Testis (tissue), 3 donors: ENCODE measurements around the gene GREB1L. TPM values are rescaled to one million over a fixed set of nuclear protein-coding genes. Genes with fewer than 3 reads are reported as not detected.
A peak's percentile ranks its signal among the peaks of the same experiment; 100 is the strongest.
"Not testable (repeated sequence)": the region's sequence is repeated elsewhere in the genome, so short reads cannot be mapped to it uniquely, and the experiment has no call there.

ENCODE experiments used
- DNase-seq: peaks from one replicate; pipeline ENCODE4 v3.0.0-alpha.2; 2019
- H3K27ac ChIP-seq, 2 donors: fragments of 200-600 bp; sonication (generic); one replicate each; pipeline ENCODE4 v1.5.1; 2019
- H3K27me3 ChIP-seq: fragments of 200-600 bp; sonication (generic); one replicate; pipeline ENCODE4 v1.5.1; 2019
- H3K36me3 ChIP-seq: fragments of 200-600 bp; sonication (generic); one replicate; pipeline ENCODE4 v1.5.1; 2017; ENCODE audit warnings: low read depth; ENCODE audit errors: missing control alignments
- H3K4me1 ChIP-seq: fragments of 200-600 bp; sonication (generic); one replicate; pipeline ENCODE4 v1.5.1; 2019
- H3K4me3 ChIP-seq, 2 donors: fragments of 200-600 bp; sonication (generic); one replicate each; pipeline ENCODE4 v1.5.1; 2017 to 2019
- H3K9me3 ChIP-seq: fragments of 200-600 bp; sonication (generic); one replicate; pipeline ENCODE4 v1.5.1; 2017
- POLR2A ChIP-seq: fragments of 450-650 bp; IDR thresholded peaks from one replicate; pipeline ENCODE4 v1.6.1; 2017; ENCODE audit warnings: antibody characterized with exemption, mild to moderate bottlenecking, moderate library complexity
- WGBS, 2 donors: methylation state at CpG; one replicate each; pipeline ENCODE4 v1.1.5; 2018; 5-methylcytosine and 5-hydroxymethylcytosine counted together
- intact Hi-C: fragments of 100-400 bp; cut with DNase I; formaldehyde crosslinking; loops from one replicate; pipeline ENCODE4 v1.15.1; 2023; ENCODE audit warnings: low total_unique reads
- polyA plus RNA-seq: library from polyadenylated mRNA; stranded (reverse); fragments of 350-450 nt; fragmentation: Illumina TruSeq; extraction: RNeasy Lipid Tissue Mini Kit (QIAGEN cat#74804); gene quantifications from one replicate; pipeline ENCODE4 v1.2.3, GENCODE V29; 2014; ENCODE audit warnings: low read depth, low replicate concordance; ENCODE audit not compliant: insufficient read depth
- total RNA-seq, 2 donors: library from RNA; depleted of rRNA; stranded (reverse); fragments of >200 nt; gene quantifications; one replicate each; pipeline ENCODE4 v1.2.3, GENCODE V29; 2016
- TF ChIP-seq, protein P1 (sequence below), 3 experiments: fragments of 450-650 bp in 2 of 3; fragments of 200-600 bp in 1 of 3; sonication (generic) in 1 of 3; IDR thresholded peaks; one replicate each; pipeline ENCODE4 v1.5.1; 2016 to 2019; ENCODE audit warnings: antibody characterized with exemption in 3 of 3, mild to moderate bottlenecking in 2 of 3, moderate library complexity in 1 of 3

Gene GREB1L
- total and polyA plus RNA-seq, 3 donors from 2014 or later = 11.9 to 40.6 (median 38.4) TPM

DNA sequence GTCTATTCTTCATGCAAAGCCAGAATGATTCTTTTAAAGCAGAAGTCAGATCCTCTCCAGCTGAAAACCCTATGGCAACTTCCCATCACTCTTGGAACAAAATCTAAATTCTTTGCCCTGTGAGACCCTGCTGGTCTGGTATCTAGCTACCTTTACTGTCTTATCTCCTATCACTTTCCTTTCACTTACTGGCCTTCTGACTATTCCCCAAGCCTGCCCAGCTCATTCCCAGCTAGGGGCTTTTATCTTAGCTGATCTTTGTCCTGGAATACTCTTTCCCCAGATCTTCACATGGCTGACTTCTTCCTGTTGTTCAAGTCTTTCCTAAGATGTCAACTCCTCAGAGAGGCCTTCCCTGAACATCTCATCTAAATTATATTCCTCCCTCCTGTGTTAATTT lies 63.6 kb downstream of the GREB1L start:
- Histone ChIP-seq H3K27ac (peak overlapping the region; percentile 48 to 83), H3K4me1 (peaks cover 26% of the 10 kb centered on the region), H3K27me3 (no peaks in the 10 kb centered on the region), H3K36me3 (no peaks in the 10 kb centered on the region), H3K9me3 (no peaks in the 10 kb centered on the region), H3K4me3 (no peak overlapping the region)
- intact Hi-C loops = no loop called here
- DNase-seq = no peak
- TF ChIP-seq POLR2A = no peak
- TF ChIP-seq, protein P1, sequence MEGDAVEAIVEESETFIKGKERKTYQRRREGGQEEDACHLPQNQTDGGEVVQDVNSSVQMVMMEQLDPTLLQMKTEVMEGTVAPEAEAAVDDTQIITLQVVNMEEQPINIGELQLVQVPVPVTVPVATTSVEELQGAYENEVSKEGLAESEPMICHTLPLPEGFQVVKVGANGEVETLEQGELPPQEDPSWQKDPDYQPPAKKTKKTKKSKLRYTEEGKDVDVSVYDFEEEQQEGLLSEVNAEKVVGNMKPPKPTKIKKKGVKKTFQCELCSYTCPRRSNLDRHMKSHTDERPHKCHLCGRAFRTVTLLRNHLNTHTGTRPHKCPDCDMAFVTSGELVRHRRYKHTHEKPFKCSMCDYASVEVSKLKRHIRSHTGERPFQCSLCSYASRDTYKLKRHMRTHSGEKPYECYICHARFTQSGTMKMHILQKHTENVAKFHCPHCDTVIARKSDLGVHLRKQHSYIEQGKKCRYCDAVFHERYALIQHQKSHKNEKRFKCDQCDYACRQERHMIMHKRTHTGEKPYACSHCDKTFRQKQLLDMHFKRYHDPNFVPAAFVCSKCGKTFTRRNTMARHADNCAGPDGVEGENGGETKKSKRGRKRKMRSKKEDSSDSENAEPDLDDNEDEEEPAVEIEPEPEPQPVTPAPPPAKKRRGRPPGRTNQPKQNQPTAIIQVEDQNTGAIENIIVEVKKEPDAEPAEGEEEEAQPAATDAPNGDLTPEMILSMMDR (IDR thresholded peaks at IDR 0.05) = no peak

DNA sequence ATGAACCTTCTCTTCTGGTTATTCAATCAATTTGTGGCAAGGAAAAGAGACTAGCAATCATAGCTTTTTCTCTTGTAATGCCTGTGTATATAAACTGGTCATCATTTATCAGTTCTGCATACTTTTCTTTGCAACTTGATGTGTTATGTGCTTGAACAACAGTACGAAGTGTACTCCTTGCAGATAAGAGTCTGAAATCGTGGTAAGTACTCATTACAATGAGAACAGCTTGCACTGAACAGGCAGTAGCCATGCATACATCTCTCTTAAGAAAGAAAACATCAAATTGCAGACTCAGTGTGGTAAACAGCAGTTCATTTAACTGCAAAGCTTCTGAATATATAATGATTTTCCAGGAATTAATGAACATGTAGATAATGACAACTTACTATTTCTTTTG lies 64.3 kb downstream of the GREB1L start:
- no peak for TF ChIP-seq POLR2A
- TF ChIP-seq, protein P1 (IDR thresholded peaks at IDR 0.05) = no peak

DNA sequence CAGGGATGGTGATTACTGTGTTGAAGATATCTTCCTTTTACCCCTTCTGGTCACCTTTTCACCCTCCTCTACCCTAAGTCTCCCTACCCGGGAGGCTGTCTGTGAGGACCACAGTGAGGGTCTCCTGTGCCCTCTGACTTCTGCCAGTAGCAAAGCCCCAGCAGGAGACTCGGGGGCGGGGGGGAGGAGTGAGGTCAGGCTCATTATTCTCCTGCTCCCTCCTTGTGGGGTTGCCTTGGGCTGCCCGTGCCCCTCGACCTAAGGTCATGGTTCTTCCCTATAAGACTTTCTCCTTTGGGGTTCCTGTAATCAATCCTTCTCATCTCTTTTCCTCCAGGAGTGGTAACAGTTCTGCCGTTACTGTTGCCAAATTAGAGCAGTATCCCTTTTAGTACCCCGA lies 65.5 kb downstream of the GREB1L start:
- WGBS, 2 donors = 58 to 76% methylated on average over 7 of the region's 7 CpGs
- intact Hi-C loops = no loop called here
- H3K9me3 ChIP-seq = no peaks in the 10 kb centered on the region
- H3K27ac ChIP-seq = peak overlapping the region; percentile 71 to 83
- DNase-seq = no peak
- H3K36me3 ChIP-seq = no peaks in the 10 kb centered on the region
- peaks cover 26% of the 10 kb centered on the region for H3K4me1 ChIP-seq
- TF ChIP-seq, protein P1 (IDR thresholded peaks at IDR 0.05) = no peak
- TF ChIP-seq POLR2A = no peak
- no peaks in the 10 kb centered on the region for H3K27me3 ChIP-seq
- no peak overlapping the region for H3K4me3 ChIP-seq

More for the DNA sequence above, 64.3 kb downstream of the GREB1L start:
- peaks cover 26% of the 10 kb centered on the region for H3K4me1 ChIP-seq
- no peaks in the 10 kb centered on the region for H3K36me3 ChIP-seq
- intact Hi-C loops = no loop called here
- no peak overlapping the region for H3K4me3 ChIP-seq
- no peaks in the 10 kb centered on the region for H3K9me3 ChIP-seq
- no peak for DNase-seq
- WGBS, 2 donors = 17 to 31% methylated on average over 2 of the region's 2 CpGs
- no peaks in the 10 kb centered on the region for H3K27me3 ChIP-seq
- peak overlapping the region; percentile 71 to 83 for H3K27ac ChIP-seq

DNA sequence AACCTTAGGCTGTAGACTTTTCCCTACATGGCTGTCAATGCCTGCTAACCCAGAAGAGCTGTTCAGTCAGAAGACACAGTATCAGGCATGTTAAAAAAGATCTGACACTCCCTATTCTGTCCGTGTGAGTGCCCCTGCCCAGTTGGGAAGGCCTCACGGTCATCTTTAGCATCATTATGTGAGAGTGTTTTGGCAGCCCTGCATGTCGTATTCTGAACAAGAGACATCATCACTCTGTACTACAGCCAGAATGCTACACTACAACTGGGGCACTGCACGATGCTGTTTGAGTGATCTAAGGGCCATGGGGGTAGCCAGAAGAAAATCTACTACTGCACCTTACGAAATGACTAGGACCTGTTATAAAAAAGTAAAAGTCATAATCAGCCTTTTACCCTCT lies 67.2 kb downstream of the GREB1L start:
- Histone ChIP-seq H3K27ac (peak overlapping the region in 1 of 2 donors; percentile 83), H3K4me3 (no peak overlapping the region), H3K9me3 (no peaks in the 10 kb centered on the region), H3K27me3 (no peaks in the 10 kb centered on the region), H3K36me3 (no peaks in the 10 kb centered on the region), H3K4me1 (peaks cover 26% of the 10 kb centered on the region)
- no peak for TF ChIP-seq POLR2A
- TF ChIP-seq, protein P1 (IDR thresholded peaks at IDR 0.05) = no peak
- intact Hi-C loops = no loop called here
- 63 to 72% methylated on average over 5 of the region's 5 CpGs for WGBS, 2 donors
- no peak for DNase-seq

DNA sequence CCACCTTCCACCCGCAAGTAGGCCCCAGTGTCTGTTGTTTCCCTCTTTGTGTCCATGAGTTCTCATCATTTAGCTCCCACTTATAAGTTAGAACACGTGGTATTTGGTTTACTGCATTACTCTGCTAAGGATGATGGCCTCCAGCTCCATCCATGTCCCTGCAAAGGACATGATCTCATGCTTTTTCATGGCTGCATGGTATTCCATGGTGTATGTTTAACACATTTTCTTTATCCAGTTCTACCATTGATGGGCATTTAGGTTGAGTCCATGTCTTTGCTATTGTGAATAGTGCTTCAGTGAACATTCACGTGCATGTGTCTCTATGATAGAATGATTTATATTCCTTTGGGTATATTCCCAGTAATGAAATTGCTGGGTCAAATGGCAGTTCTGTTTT lies 69.9 kb downstream of the GREB1L start:
- DNase-seq, H3K27ac ChIP-seq, intact Hi-C loops, H3K9me3 ChIP-seq, H3K36me3 ChIP-seq, H3K27me3 ChIP-seq, H3K4me3 ChIP-seq: not testable (repeated sequence)
- peaks cover 20% of the 10 kb centered on the region for H3K4me1 ChIP-seq
- 90 to 94% methylated on average over 3 of the region's 3 CpGs for WGBS, 2 donors
